ENCODE measurements around the gene TANC1. TPM values are rescaled to one million over a fixed set of nuclear protein-coding genes. Genes with fewer than 3 reads are reported as not detected.
A peak's percentile ranks its signal among the peaks of the same experiment; 100 is the strongest.

Gene TANC1
- polyA plus RNA-seq, 2 donors, result 18.1 to 21.4 TPM

DNA sequence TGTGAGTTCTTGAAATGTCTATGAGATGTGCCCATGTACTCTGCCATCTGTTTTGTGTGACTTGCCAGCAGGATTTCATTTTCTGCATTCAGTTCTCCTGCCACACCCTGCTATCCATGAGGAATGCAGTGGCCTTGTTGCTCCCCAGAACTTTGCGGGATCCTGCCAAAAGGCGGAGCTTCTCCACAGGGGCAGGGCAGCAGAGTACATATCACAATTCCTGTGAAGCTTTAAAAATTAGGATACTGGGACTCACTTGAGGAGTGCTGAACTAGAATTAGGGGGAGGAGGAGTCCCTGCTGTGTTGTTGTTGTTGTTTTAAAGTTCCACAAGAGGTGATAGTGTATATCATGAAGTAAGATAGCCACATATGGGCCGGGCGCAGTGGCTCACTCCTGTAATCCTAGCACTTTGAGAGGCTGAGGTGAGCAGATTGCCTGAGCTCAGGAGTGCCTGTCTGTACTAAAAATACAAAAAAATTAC lies 76.4 kb downstream of the TANC1 start:
- H3K9me3 ChIP-seq (ENCODE audit: control insufficient read depth in 2 of 2, insufficient read depth in 1 of 2, low read depth in 1 of 2, low read length in 1 of 2), result peaks cover 0 to 3% of the 10 kb centered on the region in 2 donors
- peak overlapping the region; percentile 79 to 80 for H3K27ac ChIP-seq (ENCODE audit: low read depth in 2 of 2, low read length in 1 of 2)
- H3K36me3 ChIP-seq (ENCODE audit: control insufficient read depth in 2 of 2, insufficient read depth in 2 of 2, low read length in 1 of 2), result no peaks in the 10 kb centered on the region
- WGBS, 2 donors, result 43 to 62% methylated on average over 4 of the region's 4 CpGs
- H3K4me1 ChIP-seq (ENCODE audit: control insufficient read depth in 2 of 2, insufficient read depth in 2 of 2, low read length in 1 of 2), result peaks cover 0 to 25% of the 10 kb centered on the region in 2 donors
- H3K27me3 ChIP-seq (ENCODE audit: control insufficient read depth in 1 of 2, insufficient read depth in 2 of 2, low read length in 2 of 2), result no peaks in the 10 kb centered on the region
- no peak overlapping the region for H3K4me3 ChIP-seq (ENCODE audit: low read depth in 1 of 2, low read length in 2 of 2)

DNA sequence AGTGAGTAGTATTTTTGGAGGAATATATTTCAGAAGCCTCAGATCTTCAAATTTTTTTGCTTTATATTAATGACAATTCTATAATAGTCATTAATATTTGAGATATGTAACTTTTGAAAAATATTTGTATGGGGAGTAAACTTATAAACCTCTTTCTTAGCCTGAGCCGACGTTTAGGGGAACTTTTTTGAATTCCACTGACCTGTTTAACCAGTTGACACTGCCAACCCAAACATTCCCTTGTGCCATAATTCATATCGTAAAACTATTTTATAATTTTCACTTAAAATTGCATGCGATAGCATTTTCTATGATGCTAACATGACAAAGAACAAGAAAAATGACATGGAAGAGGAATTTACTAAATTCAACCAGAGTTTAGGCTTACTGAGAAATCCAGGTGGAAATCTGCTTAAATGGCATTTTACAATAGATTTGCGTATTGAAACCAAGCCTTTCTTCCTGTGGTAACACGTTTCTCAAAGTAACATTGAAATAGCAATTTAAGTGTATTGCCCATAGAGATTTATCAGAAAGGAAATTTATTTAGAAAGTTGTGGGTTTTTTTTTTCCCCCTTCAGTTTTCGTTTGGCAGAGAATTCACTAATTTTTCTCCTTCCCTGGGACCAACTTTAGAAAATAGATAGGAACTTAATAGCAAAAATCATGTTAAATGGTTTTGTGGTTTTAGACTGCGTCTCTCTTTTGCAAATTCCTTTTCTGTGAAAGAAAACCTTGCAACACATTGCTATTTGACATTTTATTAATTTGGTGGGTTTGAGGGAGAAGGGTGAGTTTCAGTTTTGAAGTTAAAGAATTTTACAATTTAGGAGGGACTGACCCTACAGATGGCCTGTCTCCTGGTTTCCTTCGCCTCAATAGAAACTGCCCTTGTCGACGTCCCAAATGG lies 77.4 kb downstream of the TANC1 start:
- Histone ChIP-seq H3K27ac (ENCODE audit: low read depth in 2 of 2, low read length in 1 of 2) (peak overlapping the region; percentile 72 to 81), H3K27me3 (ENCODE audit: control insufficient read depth in 1 of 2, insufficient read depth in 2 of 2, low read length in 2 of 2) (no peaks in the 10 kb centered on the region), H3K4me3 (ENCODE audit: low read depth in 1 of 2, low read length in 2 of 2) (no peak overlapping the region), H3K4me1 (ENCODE audit: control insufficient read depth in 2 of 2, insufficient read depth in 2 of 2, low read length in 1 of 2) (peaks cover 0 to 25% of the 10 kb centered on the region in 2 donors), H3K36me3 (ENCODE audit: control insufficient read depth in 2 of 2, insufficient read depth in 2 of 2, low read length in 1 of 2) (no peaks in the 10 kb centered on the region), H3K9me3 (ENCODE audit: control insufficient read depth in 2 of 2, insufficient read depth in 1 of 2, low read depth in 1 of 2, low read length in 1 of 2) (peaks cover 0 to 3% of the 10 kb centered on the region in 2 donors)
- 37 to 53% methylated on average over 11 of the region's 11 CpGs for WGBS, 2 donors

DNA sequence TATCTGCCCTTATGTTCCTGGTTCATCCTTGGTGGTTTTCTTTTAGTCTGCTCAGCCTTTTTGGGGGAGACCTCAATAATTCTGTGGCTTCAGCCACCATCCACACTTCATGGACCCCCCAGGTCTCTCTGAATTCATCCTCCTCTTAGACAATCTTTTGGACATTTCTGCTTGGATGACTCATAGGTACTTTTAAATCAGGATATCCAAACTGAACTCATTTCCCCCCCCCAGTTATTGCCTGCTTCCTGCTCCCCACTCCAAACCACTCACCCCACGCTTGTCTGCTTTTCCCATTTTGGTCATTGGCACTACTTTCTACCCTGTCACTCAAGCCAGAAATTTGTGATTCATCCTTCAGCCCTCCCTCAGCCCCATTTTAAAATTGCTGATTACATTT lies 78.5 kb downstream of the TANC1 start:
- 8 to 54% methylated on average over 1 of the region's 1 CpG for WGBS, 2 donors
- Histone ChIP-seq H3K4me1 (ENCODE audit: control insufficient read depth in 2 of 2, insufficient read depth in 2 of 2, low read length in 1 of 2) (peaks cover 0 to 18% of the 10 kb centered on the region in 2 donors), H3K9me3 (ENCODE audit: control insufficient read depth in 2 of 2, insufficient read depth in 1 of 2, low read depth in 1 of 2, low read length in 1 of 2) (no peaks in the 10 kb centered on the region), H3K36me3 (ENCODE audit: control insufficient read depth in 2 of 2, insufficient read depth in 2 of 2, low read length in 1 of 2) (no peaks in the 10 kb centered on the region), H3K27me3 (ENCODE audit: control insufficient read depth in 1 of 2, insufficient read depth in 2 of 2, low read length in 2 of 2) (no peaks in the 10 kb centered on the region), H3K4me3 (ENCODE audit: low read depth in 1 of 2, low read length in 2 of 2) (no peak overlapping the region), H3K27ac (ENCODE audit: low read depth in 2 of 2, low read length in 1 of 2) (peak overlapping the region; percentile 72 to 76)

- 95 to 97% methylated on average over 1 of the region's 1 CpG for WGBS, 2 donors
- Histone ChIP-seq H3K36me3 (ENCODE audit: control insufficient read depth in 2 of 2, insufficient read depth in 2 of 2, low read length in 1 of 2) (no peaks in the 10 kb centered on the region), H3K27ac (ENCODE audit: low read depth in 2 of 2, low read length in 1 of 2) (no peak overlapping the region), H3K4me1 (ENCODE audit: control insufficient read depth in 2 of 2, insufficient read depth in 2 of 2, low read length in 1 of 2) (peaks cover 3 to 10% of the 10 kb centered on the region in 2 donors), H3K27me3 (ENCODE audit: control insufficient read depth in 1 of 2, insufficient read depth in 2 of 2, low read length in 2 of 2) (no peaks in the 10 kb centered on the region), H3K4me3 (ENCODE audit: low read depth in 1 of 2, low read length in 2 of 2) (no peak overlapping the region), H3K9me3 (ENCODE audit: control insufficient read depth in 2 of 2, insufficient read depth in 1 of 2, low read depth in 1 of 2, low read length in 1 of 2) (no peaks in the 10 kb centered on the region)
These were observed 82.0 kb downstream of the TANC1 start for GRCh38 chr2:159050426-159050825.

- Histone ChIP-seq H3K4me3 (ENCODE audit: low read depth in 1 of 2, low read length in 2 of 2) (no peak overlapping the region), H3K27me3 (ENCODE audit: control insufficient read depth in 1 of 2, insufficient read depth in 2 of 2, low read length in 2 of 2) (no peaks in the 10 kb centered on the region), H3K9me3 (ENCODE audit: control insufficient read depth in 2 of 2, insufficient read depth in 1 of 2, low read depth in 1 of 2, low read length in 1 of 2) (no peaks in the 10 kb centered on the region), H3K27ac (ENCODE audit: low read depth in 2 of 2, low read length in 1 of 2) (no peak overlapping the region), H3K36me3 (ENCODE audit: control insufficient read depth in 2 of 2, insufficient read depth in 2 of 2, low read length in 1 of 2) (no peaks in the 10 kb centered on the region), H3K4me1 (ENCODE audit: control insufficient read depth in 2 of 2, insufficient read depth in 2 of 2, low read length in 1 of 2) (peaks cover 6 to 12% of the 10 kb centered on the region in 2 donors)
- 96 to 97% methylated on average over 3 of the region's 3 CpGs for WGBS, 2 donors
These were observed 82.7 kb downstream of the TANC1 start for GRCh38 chr2:159051133-159051532.

- Histone ChIP-seq H3K27ac (ENCODE audit: low read depth in 2 of 2, low read length in 1 of 2) (no peak overlapping the region), H3K27me3 (ENCODE audit: control insufficient read depth in 1 of 2, insufficient read depth in 2 of 2, low read length in 2 of 2) (no peaks in the 10 kb centered on the region), H3K4me3 (ENCODE audit: low read depth in 1 of 2, low read length in 2 of 2) (no peak overlapping the region), H3K4me1 (ENCODE audit: control insufficient read depth in 2 of 2, insufficient read depth in 2 of 2, low read length in 1 of 2) (peaks cover 6 to 9% of the 10 kb centered on the region in 2 donors), H3K9me3 (ENCODE audit: control insufficient read depth in 2 of 2, insufficient read depth in 1 of 2, low read depth in 1 of 2, low read length in 1 of 2) (no peaks in the 10 kb centered on the region), H3K36me3 (ENCODE audit: control insufficient read depth in 2 of 2, insufficient read depth in 2 of 2, low read length in 1 of 2) (no peaks in the 10 kb centered on the region)
- WGBS, 2 donors, result 60 to 65% methylated on average over 5 of the region's 5 CpGs
These were observed 83.2 kb downstream of the TANC1 start for GRCh38 chr2:159051661-159052060.

DNA sequence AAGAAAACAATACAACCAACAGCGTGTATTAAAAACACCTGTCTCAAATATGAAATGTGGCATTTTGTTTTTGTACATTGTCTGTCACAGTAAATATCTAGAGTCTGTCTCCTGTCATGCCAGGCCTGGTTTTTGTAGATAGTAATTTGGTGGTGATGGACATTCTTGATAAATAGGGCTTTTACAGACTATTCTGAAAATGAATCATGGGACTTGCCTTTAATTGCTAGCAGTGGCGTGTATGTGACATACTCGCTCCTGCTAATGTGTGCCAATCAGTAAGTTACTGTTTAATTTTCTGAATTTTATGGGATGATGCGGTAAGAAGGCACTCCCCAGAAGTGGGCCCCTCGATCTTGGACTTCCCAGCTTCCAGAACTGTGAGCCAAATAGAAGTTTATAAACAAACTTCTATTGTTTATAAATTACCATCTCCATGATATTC lies 83.7 kb downstream of the TANC1 start:
- 72 to 74% methylated on average over 5 of the region's 5 CpGs for WGBS, 2 donors
- Histone ChIP-seq H3K27me3 (ENCODE audit: control insufficient read depth in 1 of 2, insufficient read depth in 2 of 2, low read length in 2 of 2) (no peaks in the 10 kb centered on the region), H3K4me1 (ENCODE audit: control insufficient read depth in 2 of 2, insufficient read depth in 2 of 2, low read length in 1 of 2) (peaks cover 6 to 8% of the 10 kb centered on the region in 2 donors), H3K36me3 (ENCODE audit: control insufficient read depth in 2 of 2, insufficient read depth in 2 of 2, low read length in 1 of 2) (no peaks in the 10 kb centered on the region), H3K9me3 (ENCODE audit: control insufficient read depth in 2 of 2, insufficient read depth in 1 of 2, low read depth in 1 of 2, low read length in 1 of 2) (no peaks in the 10 kb centered on the region), H3K27ac (ENCODE audit: low read depth in 2 of 2, low read length in 1 of 2) (no peak overlapping the region), H3K4me3 (ENCODE audit: low read depth in 1 of 2, low read length in 2 of 2) (no peak overlapping the region)

DNA sequence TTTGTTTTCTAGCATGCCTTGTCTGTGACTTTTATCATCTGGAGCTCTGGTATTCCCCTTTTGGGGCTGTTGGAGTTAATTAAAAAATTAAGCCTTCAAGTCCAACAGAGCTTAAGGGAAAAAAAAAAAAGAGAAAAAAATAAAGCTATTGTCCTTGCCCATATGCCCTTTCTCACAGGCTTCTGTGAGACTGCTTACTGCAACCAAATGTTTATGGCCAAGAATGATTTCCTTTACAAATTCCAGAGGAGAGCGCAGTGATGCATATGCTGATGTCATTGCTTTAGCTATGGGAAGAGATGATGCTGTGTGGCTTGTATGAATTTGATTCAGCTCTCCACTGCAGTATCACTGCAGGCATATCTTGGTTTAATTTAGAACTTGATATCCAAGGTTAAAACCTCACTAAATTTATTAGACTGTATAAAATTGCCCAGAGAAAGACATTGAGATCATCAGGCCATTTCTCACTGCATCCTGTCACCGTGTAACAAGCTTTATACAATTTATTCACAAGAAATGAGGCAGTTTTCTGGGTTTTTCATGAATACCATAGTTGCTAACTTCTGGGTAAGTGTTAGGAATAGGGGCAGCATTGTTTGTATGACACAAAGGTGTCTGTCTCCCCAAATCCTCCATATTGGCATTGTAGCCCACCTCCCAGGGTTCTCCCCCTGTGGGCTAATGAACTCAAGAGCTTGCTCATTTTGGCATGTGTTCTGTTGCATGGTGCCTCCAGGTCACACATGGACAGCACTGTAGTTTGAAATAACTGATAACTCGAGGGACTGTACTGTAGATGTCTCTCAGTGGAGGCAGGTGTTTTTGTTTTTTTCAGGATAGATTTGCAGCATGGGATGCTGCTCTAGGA lies 85.0 kb downstream of the TANC1 start:
- H3K4me3 ChIP-seq (ENCODE audit: low read depth in 1 of 2, low read length in 2 of 2), result no peak overlapping the region
- no peak overlapping the region for H3K27ac ChIP-seq (ENCODE audit: low read depth in 2 of 2, low read length in 1 of 2)
- H3K4me1 ChIP-seq (ENCODE audit: control insufficient read depth in 2 of 2, insufficient read depth in 2 of 2, low read length in 1 of 2), result peaks cover 6 to 8% of the 10 kb centered on the region in 2 donors
- H3K36me3 ChIP-seq (ENCODE audit: control insufficient read depth in 2 of 2, insufficient read depth in 2 of 2, low read length in 1 of 2), result no peaks in the 10 kb centered on the region
- no peaks in the 10 kb centered on the region for H3K27me3 ChIP-seq (ENCODE audit: control insufficient read depth in 1 of 2, insufficient read depth in 2 of 2, low read length in 2 of 2)
- H3K9me3 ChIP-seq (ENCODE audit: control insufficient read depth in 2 of 2, insufficient read depth in 1 of 2, low read depth in 1 of 2, low read length in 1 of 2), result no peaks in the 10 kb centered on the region
- whole genome bisulfite sequencing, 2 donors, result 73 to 76% methylated on average over 3 of the region's 3 CpGs

DNA sequence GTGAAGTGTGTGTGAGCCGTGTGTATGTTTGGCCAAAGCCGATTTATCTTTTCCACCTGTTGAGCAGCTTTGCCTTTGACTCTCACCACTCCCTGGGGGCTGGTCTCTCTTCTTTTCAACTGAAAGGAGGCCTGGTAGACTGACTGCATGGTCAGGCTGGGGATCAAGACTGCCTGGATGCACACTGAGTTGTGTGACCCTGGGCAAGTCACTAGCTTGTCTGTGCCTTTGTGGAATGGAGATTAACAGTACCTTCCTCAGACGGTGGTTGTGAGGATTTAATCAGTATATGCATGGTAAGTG lies 85.5 kb downstream of the TANC1 start:
- Histone ChIP-seq H3K27me3 (ENCODE audit: control insufficient read depth in 1 of 2, insufficient read depth in 2 of 2, low read length in 2 of 2) (no peaks in the 10 kb centered on the region), H3K4me3 (ENCODE audit: low read depth in 1 of 2, low read length in 2 of 2) (no peak overlapping the region), H3K9me3 (ENCODE audit: control insufficient read depth in 2 of 2, insufficient read depth in 1 of 2, low read depth in 1 of 2, low read length in 1 of 2) (no peaks in the 10 kb centered on the region), H3K36me3 (ENCODE audit: control insufficient read depth in 2 of 2, insufficient read depth in 2 of 2, low read length in 1 of 2) (no peaks in the 10 kb centered on the region), H3K4me1 (ENCODE audit: control insufficient read depth in 2 of 2, insufficient read depth in 2 of 2, low read length in 1 of 2) (peaks cover 6 to 8% of the 10 kb centered on the region in 2 donors), H3K27ac (ENCODE audit: low read depth in 2 of 2, low read length in 1 of 2) (no peak overlapping the region)
- 67 to 75% methylated on average over 3 of the region's 3 CpGs for WGBS, 2 donors

Data from esophagus (tissue), 2 donors.